Activated CD8-positive, alpha-beta memory T cell treated with anti-CD3 and anti-CD28 coated beads for 4 hours (primary cell): ENCODE results near the gene RMI2.
"Not testable (repeated sequence)": the region's sequence is repeated elsewhere in the genome, so short reads cannot be mapped to it uniquely, and the experiment has no call there.

Source experiments
- DNase-seq, 2 donors: peaks; one replicate each; pipeline ENCODE4 v3.0.0-alpha.2; 2020; ENCODE audit warnings: low read depth in 2 of 2

The RMI2 gene

DNA sequence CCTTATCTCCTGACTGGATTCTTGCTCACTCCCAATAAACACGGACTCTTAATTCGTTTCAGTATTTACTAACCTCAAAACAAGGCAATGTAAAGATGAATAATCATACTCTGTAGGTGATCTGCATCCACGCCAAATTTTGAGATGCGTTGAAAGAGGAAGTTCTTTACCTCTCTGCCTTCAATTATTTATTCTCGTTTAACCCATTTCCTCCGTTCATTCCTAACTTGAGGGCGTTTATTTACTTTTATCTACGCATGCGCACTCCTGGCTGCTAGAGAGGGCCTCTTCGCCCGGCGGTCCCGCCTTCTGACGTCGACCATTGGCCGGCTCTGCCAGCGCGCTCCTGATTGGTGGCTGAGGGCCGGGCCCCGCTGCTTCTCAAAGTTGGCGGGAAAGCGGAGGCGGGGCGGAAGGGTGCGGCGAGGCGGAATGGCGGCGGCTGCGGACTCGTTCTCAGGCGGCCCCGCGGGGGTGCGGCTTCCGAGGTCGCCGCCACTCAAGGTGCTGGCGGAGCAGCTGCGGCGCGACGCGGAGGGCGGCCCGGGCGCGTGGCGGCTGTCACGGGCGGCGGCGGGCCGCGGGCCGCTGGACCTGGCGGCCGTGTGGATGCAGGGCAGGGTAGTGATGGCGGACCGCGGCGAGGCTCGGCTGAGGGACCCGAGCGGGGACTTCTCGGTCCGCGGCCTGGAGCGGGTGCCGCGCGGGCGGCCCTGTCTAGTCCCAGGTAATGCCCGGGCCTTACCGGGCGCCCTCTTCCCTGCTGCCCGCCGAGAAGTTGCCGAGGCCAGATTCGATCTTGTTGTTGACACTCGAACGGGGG, at the start of gene RMI2:
Gene RMI2, plus strand, starts transcription at position 420 of the 823 bp plus-strand sequence. Its CDS starts 13 bp downstream, at position 433.
- DNase-seq, result peak; percentile 85 to 91

DNA sequence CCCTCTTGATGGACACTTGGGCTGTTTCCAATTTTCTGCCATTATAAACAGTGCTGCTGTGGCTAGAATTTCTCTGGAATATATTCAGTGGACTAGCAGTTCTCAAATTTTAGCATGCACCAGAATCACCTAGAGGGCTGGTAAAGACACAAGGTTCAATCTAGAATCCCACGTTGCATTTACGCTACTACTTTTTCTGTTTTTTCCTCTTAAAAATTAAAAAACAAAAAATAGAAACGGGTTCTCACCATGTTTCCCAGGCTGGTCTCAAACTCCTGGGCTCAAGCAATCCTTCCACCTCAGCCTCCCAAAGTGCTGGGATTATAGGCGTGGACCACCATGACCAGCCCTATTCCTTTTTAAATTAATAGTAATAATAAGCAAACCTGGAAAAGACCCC, 49.6 kb upstream of the RMI2 start:
- DNase-seq, result no peak

DNA sequence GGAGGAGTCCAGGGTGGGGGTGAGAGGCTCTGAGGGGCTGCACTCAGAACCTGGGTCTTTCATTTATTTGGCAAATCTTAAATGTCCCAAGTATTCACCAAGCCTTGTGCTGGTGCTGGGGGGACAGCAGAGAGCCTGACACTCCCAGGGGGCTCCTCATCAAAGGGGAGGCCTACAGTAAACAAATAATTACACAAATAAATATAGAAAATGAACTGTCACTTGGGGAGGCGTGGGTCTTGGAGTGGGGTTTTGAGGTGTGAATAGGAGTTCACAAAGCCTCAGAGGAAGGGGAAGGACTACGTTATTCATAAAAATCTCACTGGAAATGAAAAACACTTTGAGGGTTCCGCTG, 48.9 kb upstream of the RMI2 start:
- no peak for DNase-seq

DNA sequence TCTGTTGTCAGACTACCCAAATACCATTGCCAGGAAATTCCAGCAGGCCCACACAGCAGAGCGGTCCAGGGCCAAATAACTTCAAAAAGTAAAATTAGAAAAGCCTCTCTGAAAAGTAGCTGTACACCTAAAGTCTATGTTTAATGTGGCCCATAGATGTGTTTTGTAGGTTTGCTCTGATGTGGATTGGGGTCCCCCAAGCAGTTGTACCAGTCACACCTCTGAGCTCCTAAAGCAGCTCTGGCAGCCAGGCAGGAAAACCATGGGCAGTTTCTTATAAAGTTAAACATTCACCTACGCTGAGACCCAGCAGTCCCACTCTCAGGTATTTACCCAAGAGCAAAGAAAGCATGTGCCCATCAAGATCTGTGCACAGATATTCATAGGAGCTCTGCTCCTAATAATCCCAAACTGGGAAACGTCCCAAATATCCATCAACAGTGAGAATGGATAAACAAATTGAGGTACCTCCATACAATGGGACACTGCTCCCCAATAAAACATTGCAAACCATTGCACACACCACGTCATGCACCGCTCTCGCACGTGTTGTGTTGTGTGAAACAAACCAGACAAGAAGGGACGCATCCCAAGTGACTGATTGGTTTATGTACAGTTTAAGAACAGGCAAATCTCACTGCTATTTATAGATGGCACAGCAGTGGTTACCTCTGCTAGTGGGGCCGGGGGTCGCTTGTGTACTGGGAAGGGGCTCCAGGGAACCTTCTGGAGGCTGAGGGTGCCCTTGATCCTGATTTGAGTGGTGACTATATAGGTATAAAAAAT, 48.4 kb upstream of the RMI2 start:
- no peak for DNase-seq

DNA sequence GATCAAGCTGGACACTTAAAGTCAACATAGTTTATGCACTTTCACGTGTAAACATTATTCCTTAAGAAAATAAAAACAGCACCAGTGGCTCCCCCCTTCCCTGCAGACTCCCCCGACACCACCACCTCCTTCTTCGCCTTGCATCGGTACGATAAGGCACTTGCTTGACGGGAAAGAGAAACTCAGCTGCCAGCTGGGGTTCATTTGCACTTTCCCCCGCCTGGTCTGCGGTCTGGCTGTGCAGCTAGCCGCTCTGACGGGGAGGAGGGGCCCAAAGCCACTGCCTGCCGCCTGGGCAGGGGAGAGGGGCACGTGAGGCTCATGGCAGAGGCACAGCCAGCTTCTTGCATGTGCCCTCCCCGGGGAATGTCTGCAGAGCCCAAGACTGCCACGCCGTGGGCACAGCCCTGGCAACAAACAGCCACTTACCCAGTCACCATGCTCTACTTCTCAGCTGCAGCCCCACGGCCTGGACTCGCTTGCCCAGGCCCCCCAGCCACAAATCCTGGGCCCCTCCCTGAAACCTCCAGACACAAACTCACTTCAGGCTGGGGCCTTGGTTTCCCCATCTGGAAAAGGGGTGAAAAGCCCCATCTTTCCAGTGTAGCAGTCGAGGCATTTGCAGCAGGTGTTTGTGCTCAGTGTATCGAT, 47.6 kb upstream of the RMI2 start:
- DNase-seq, result peak; percentile 33 to 55

DNA sequence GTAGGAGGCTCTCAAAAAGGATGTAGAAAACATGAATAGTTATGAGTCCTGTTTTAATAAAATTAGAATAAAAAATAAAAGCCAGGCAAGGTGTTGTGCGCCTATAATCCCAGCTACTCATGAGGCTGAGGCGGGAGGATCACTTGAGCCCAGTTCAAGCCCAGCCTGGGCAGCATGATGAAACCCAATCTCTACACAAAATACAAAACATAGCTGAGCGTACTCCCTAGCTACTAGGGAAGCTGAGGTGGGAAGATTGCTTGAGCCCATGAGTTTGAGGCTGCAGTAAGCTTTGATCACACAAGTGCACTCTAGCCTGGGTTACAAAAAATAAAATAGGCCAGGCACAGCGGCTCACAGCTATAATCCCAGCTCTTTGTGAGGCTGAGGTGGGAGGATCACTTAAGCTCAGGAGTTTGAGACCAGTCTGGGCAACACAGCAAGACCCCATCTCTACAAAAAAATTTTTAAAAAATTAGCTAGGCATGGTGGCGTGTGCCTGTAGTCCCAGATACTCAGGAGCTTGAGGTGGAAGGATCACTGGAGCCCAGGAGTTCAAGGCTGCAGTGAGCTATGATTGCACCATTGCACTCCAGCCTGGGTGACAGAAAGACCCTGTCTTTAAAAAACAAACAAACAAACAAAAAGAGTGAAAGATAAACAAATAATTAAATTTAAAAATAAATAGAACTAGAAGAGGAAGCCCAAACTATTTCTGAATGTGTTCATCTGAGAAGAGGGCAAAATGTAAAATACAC, 46.9 kb upstream of the RMI2 start:
- DNase-seq, result no peak

DNA sequence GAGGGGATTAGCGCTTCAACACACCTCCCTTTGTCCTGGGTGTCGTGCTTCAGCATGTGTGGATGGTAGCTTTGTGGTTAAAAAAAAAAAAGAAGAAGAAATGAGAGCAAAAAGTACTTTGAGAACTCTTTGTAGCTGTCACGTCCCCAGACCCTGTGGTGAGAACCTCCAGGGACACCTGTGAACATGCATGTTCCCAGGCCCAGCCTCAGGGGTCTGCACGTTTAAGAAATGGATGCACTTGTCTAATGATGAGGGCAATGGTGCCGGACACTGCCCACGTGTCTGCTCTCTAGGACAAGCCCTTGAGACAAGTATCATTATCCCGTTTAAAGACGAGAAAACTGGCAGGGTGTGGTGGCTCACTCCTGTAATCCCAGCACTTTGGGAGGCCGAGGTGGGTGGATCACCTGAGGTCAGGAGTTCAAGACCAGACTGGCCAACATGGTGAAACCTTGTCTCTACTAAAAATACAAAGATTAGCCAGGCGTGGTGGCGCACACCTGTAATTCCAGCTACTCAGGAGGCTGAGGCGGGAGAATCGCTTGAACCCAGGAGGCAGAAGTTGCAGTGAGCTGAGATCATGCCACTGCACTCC, 46.2 kb upstream of the RMI2 start:
- not testable (repeated sequence) for DNase-seq

DNA sequence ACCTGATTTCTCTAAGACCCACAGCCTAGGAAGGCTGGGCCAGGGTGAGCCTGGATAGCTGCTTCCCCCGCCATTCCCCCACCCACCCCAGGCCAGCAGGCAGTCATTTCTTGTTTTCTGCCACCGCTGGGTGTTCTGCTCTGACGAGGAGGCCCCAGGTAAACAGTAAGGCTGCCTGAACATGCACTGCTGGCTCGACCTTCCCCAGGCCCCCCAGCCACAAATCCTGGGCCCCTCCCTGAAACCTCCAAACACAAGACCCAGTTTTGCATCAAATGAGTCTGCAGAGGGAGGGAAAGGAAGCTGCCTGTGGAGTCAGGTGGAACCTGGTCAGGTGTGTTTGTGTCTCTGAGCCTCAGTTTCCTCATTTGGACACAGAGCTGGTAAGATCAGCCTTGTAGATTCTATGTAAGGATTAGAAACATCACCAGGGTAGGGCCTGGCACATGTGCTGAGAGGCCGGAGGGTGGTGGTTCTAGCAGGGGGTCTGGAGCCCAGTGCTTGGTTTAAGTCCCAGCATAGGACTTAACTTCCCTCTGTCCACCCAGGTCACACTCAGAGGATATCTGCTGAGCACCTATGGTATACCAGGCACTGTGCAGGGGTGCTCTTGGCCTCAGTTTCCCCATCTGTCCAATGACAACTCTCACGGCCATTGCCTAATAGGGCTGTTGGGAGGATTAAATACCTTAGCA, 45.2 kb upstream of the RMI2 start:
- DNase-seq, result no peak

DNA sequence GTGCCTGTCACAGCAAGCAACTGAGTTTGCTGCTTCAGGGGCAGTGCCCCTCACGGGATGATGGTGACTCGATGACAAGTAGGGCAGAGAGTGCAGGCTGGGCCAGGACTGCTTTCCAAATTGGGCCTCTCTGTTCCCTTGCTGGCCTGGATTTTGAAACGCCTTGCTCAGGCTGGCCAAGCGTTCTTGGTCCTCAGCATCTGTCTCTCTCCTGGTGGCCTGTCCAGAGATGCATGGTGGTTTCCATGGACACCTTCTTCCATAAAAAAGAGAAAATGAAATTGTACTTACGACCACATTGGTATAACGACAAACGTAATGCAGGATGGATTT, 44.7 kb upstream of the RMI2 start:
- no peak for DNase-seq

DNA sequence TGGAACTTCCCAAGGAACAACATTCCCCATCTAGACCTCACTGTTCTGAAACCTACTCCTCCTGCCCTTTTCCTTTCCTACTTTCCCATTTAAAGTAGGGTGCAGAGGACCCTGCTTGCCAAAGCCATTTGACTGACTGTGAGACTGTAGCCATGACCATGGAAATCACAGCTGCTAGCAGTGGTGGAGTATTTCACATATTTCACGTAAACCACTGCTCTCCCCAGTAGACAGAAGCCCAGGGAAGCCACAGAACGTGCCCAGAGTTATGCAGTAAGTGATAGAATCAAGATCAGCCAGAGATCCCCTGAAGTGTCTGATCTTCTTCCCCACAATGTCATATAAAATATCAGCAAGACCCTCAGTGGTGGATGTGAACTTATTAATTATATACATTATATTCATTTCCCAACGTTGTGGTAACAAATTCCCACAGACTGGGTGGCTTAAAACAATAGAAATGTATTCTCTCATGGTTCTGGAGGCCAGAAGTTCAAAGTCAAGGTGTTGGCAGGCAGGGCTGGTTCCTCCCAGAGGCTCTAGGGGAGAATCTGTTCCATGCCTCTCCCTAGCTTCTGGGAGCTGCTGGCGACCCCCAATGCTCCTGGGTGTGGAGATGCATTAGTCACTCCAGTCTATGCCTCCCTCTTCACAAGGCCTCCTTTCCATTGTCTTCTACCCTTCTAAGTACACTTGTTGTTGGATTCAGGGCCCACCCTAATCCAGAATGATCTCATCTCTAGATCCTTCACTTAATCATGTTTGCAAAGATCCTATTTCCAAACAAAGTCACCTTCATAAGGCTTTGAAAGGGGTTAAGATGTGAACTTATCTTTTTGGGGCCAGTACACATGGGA, 43.4 kb upstream of the RMI2 start:
- DNase-seq, result no peak

DNA sequence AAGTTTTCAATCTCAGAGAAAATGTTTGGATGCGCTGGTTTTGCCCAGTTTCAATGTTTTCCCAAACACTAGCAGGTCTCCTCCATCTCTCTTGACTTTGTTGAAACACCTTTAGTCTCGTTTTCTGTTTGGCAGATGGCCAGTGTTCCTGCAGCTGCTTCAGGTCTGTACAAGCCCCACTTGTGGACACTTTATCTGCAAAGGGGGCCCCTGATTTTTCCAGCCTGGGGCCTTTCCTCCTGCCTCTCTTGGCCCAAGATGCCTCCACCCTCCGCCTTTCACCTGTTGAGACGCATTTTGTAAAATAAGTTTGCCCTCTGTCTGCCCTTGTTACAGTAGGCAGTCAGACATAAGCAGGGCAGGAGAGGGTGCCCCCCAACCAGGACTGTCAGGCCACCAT, 42.3 kb upstream of the RMI2 start:
- no peak for DNase-seq

DNA sequence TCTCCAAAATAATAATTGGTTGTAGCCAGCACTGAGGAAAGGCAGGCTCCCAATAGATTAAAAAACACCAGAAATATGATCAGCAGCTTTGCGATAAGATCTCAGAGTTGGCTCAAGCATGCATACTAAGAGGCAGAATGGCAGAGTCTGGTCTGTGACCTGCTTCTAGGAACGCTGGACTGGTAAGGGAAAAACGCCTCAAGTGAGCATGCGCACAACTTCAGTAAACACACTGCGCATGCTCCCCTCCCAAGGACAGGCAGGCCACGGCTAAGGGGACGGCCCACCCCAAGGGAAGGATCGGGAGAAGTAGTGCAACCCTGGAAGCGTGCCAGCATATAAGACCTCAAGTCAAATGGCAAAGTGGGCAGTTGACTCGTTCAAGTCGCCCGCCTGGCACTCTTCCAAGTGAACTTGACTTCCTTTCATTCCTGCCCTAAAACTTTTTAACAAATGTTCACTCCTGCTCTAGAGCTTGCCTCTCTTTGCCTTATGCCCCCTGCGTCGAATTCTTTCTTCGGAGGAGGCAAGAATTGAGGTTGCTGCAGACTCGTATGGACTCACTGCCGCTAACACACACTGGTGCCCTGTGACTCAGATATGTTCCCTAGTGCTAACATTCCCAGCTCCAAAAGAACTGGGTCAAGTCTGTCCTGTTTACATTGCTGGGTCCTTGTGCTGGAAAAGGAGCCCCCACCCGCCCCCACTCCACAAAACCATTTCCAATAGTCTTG, 41.7 kb upstream of the RMI2 start:
- no peak for DNase-seq

DNA sequence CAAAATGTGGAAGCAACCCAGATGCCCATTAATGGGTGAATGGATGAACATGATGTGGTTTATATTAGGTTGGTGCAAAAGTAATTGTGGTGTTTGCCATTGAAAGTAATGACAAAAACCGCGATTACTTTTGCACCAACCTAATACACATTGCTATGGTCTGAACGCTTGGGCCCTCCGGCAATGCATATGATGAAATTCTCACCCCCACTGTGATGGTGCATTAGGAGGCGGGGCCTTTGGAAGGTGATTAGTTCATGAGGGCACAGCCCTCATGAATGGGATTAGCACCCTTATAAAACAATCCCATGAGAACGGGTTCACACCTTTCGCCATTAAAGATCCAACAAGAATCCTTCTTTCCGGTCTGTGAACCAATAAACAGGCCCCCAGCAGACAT, 38.9 kb upstream of the RMI2 start:
- DNase-seq, result no peak

DNA sequence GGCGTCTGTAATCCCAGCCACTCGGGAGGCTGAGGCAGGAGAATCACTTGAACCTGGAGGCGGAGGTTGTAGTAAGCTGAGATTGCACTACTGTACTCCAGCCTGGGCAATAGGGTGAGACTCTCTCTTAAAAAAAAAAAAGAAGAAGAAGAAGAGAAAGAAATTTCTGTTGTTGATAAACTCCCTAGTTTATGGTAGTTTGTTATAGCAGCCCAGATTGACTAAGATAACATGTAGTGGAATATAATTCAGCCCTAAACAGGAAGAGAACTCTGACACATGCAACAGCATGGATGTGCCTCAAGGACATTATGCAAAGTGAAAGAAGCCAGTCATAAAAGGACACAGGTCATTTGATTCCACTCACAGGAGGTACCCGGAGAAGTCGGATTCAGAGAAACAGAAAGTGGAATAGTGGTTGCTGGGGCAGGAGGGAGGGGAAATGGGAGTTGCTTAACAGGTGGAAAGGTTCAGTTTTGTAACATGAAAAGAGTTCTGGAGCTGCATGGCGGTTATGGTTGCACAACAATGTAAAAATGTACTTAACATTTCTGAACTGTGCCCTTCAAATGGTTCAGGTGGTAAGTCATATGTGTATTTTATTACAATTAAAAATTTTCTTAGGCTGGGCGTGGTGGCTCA, 38.1 kb upstream of the RMI2 start:
- DNase-seq, result no peak

DNA sequence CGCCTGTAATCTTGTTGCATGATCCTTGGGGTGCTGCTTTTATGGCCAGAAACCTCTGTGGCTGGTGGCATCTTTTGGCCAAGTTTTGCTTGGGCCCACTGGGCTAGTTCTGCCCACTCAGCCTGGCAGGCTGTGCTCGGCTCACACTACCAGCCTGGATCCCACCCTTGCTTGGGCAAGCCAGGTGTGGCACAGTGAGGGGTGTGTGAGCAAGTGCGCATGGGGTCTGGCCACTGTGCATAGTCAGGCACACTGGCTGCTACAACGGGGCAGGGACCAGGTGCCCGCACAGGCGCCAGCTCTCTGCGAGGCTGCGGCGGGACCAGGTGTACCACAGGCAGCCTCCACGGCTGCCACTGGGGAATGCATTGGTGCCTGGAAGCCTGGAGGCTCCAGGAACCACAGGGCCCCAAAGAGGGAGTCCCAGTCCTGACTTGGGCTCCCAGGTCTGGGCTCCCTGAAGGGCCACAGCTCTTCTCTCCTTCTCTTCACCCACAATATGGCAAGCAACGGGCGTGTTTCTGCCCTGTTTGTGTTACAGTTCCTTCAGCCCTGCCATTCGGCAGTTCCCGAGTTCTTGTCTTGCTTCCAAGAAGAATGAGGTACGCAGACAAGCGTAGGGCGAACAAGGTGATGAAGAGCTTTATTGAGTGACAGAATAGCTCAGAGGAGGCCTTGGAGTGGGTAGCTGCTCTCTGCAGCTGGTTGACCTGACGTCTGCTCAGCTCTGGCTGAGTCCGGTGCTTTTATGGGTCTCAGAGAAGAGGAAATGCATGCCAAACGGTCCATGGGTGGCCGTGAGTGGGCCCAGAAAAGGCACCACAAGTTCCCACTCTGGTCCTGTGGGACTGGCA, 37.4 kb upstream of the RMI2 start:
- DNase-seq, result no peak

DNA sequence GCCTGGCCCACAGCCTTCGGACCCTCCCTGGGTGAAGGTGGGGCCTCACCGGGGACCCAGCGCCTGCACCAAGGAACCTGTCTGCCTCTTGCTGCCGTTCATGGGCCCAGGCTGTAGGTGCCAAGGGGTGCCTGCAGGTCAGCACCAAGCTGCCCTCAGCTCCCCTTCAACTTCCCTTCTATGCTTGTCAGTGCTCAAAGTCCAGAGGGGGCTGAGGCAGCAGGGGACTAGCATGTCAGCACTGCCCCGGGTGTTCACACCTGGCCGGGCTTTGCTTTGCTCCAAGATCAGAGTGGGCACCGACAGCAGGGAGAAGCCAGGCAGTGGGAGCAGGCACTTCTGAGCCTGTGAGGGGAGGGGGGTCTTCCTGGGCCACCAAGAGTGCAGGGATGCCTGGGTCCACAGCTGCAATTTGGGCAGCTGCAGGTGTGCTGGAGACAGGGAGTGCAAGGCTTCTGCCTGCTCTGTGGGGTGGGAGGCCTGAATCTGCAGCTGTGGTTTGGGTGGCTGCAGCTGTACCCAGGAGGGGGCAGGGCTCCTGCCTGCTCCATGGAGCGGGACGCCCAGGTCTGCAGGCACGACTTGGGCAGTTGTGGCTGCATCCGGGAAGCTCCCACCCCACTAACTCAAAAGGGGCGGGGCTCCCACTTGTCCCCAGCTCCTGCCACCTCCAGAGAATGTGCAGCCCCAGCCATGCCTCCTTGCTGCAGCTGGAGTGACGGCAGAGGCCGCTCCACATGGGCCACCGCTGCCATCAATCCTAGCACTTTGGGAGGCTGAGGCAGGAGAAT, 36.6 kb upstream of the RMI2 start:
- DNase-seq, result no peak
